Vagina (tissue), 2 donors: ENCODE measurements around the gene ZNF827.

Source experiments
- CTCF ChIP-seq, 3 experiments: fragments of 450-650 bp in 2 of 3; fragments of 200-600 bp in 1 of 3; sonication (generic) in 1 of 3; IDR thresholded peaks; one replicate each; pipeline ENCODE4 v1.5.1; 2017 to 2019; ENCODE audit warnings: antibody characterized with exemption in 3 of 3, mild to moderate bottlenecking in 2 of 3, moderate library complexity in 2 of 3
- POLR2A ChIP-seq, 2 donors: fragments of 450-650 bp; IDR thresholded peaks; one replicate each; pipeline ENCODE4 v1.6.1; 2017; ENCODE audit warnings: antibody characterized with exemption in 2 of 2, mild to moderate bottlenecking in 2 of 2, moderate library complexity in 2 of 2

DNA sequence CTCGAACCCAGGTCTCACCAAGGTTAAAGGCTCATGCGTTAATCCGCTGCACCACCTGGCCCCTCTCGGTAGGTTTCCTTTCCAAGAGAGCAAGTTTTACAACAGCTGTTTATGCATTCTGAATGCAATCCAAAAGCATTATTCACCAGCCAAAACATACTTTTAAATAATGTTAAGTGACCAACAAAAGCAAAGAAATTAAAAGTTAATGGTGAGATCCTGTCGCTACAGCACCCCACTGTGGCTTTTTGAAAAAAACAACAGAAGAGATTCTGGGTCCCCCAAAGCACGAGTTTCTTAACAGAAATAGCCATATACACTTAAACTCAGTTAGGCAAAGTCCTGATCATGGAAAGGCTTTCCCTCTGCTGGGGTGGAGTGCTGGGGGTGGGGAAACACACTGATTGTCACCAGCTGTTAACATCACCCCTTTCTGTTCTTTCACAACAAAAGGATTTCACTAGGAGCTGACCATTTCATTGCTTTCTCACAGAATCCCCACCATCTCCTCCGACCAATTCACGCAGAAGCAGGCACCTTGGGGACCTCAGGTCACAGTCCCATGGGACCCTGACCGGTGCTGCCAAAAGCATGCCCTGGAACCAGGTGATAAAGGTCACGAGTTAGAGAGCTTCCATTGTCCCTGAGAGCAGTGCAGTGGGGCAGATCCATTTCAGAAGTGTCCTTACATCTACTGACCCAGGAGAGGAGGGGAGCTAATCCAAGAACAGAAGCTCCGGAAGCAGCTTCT, 51.2 kb downstream of the ZNF827 start:
- TF ChIP-seq POLR2A (IDR thresholded peaks at IDR 0.05): no peak
- peak in 1 of 3 experiments; percentile 13 for TF ChIP-seq CTCF (IDR thresholded peaks at IDR 0.05)
